TTC549 (cell line): Measurements from ENCODE around the gene FRY.
"Not testable (repeated sequence)": the region's sequence is repeated elsewhere in the genome, so short reads cannot be mapped to it uniquely, and the experiment has no call there.

Source experiments
- FAIRE-seq: peaks from 2 replicates; lab custom pipeline; 2012; peaks lifted over from hg19 to GRCh38; lab: Jason Lieb, UNC

FRY gene

DNA sequence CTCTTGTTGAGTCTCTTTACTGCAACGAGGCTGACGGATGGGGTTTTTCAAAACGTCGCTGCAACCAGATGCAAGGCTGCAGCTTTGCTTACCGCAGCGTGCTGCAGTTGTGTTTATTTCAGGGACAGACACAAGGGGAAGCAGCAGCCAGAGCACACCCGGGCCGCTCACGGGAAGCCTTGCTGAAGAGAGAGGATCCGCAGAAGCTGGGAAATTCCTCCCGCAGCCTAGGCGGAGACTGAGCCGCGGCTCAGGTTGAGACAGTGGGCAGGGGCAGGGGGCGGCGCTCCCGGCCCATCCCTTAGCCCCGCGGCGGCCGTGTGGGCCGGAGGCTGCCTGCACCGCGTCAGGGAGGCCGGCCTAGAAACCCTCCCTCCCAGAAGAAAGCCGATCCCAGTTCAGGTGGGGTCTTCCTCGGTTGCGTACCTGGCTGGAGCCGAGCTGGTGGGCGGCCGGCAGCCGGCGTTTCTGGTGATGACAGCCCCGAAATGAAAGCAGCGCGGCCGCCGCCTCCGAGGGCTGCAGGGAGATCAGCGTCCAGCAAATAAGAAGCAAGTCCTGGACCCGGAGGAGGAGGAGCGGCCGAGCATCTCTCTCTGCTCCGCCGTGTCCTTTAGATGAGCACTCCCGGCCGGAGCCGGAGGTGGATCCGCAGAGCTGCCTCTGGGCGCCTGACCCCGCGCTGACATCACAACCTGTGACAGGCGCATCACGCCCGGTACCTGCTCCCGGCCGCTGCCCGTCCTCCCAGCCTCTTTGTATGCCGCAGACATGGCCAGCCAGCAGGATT is at the start of gene FRY:
Gene FRY, plus strand, starts transcription at position 750 of the 790 bp plus-strand sequence. Its CDS starts 22 bp downstream, at position 772.
- FAIRE-seq, result no peak

DNA sequence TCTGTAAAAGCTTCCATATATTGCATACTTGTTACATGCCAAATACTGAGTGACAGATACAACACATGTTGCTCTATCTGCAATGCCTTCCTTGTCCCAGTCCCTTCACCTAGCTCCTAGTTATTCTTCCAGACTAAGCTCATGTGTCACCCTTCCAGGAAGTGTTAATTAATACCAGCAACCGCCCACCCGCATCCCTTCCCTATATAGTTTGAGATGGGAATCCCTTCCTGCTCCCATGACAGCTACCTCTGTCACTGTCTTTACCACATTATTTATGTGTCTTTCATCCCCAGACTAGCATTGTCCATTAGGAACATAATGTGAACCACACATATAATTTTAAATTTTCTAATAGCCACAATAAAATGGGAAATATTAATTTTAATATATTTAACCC is 49.5 kb upstream of the FRY start:
- FAIRE-seq, result no peak

DNA sequence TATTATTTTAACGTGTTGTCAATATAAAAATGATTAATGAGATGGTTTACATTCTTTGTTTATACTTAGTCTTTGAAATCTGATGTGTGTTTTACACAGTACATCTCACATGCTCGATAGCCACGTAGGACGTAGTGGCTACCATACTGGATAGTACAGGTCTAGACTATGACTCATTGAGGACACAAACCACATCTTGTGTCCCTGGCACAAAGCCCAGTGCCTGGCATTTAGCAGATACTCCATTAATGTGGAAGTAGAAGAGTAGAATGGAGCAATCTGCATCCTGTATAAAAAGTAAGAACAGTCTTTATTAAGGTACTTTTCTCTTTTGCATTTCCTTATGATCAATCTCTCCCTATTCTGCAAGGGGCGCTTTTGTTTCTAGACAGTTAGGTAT is 49.0 kb upstream of the FRY start:
- FAIRE-seq, result no peak

DNA sequence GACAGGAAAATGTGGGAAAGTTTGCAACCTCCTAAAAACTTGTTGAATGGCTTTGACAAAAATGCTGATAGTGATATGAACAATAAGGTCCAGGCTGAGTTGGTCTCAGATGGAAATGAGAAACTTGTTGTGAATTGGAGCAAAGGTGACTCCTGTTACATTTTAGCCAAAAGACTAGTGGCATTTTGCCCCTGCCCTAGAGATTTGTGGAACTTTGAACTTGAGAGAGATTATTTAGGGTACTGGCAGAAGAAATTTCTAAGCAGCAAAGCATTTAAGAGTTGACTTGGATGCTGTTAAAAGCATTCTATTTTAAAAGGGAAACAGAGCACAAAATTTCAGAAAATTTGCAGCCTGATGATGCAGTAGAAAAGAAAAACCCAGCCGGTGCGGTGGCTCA is 47.9 kb upstream of the FRY start:
- FAIRE-seq, result not testable (repeated sequence)

DNA sequence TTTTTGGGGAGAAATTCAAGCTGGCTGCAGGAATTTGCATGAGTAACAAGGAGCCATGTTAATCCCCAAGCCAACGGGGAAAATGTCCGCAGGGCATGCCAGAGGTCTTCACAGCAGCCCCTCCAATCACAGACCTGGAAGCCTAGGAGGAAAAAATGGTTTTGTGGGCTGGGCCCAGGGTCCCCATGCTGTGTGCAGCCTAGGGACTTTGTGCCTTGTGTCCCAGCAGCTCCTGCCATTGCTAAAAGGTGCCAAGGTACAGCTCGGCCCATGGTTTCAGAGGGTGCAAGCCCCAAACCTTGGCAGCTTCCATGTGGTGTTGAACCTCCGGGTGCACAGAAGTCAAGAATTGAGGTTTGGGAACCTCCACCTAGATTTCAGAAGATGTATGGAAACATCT is 47.2 kb upstream of the FRY start:
- FAIRE-seq, result not testable (repeated sequence)

DNA sequence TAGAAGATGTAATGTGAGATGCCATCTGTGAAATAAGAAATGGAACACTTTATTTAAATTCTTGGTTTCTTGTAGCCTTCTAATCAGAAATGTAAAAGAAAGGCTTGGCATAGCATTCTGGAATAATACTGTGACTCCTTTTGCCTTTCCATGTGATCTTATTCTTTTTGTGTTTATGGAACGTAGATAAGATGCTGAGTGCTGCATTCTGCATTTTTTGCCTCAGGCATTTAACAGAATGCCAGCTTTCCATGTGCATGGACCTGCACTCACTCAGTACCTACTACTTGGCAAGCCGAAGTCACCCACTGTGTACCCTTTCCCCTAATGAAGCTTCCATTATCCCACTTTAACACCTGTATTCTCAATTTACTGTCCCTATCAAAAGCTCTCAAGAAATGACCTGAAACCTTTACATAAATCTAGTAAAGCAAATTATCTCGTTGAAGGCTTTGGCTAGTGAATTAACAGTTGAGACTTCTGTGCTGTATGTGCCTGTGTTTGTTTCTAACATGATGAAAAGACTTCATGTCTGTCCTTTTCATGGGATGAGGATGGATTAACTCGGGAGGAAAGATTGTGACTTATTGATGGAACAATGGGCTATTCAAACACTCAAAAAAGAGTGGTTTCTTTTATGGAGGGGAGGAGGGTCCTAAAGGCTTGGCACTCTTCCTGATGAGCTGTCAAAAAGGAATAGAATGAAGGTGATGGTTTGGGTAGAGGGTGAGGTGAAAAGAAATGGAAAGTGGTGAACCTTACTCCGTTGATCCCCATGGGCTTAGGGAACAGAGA is 44.7 kb upstream of the FRY start:
- no peak for FAIRE-seq

DNA sequence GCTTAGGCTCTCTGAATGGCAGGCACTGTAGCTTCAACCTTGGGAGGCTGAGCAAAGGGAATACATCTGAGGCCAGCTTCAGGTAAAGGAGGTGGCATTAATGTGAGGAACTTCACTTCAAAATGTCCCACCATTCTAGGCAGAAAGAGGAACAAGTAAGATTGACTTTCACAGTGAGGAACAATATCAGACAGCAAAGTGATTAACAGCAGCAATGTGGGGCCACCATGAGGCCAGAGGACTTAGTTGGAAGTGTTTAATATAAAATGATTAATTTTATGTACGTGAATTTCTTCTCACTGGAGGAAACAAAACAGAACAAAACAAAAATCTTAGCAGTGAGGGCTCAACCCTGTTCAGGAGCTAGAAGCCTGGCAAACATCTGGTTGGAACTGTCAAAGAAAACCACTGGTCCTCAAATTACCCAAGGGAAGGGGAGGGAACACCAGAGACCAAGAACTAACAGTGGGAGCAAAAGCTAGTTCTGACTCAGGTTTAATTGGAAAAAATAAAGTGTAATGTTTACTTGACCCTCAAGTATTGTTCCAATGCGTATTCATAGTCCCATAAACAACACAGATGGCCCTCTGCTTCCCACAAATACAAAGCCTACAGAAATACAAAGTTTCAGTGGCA is 43.9 kb upstream of the FRY start:
- FAIRE-seq, result no peak

DNA sequence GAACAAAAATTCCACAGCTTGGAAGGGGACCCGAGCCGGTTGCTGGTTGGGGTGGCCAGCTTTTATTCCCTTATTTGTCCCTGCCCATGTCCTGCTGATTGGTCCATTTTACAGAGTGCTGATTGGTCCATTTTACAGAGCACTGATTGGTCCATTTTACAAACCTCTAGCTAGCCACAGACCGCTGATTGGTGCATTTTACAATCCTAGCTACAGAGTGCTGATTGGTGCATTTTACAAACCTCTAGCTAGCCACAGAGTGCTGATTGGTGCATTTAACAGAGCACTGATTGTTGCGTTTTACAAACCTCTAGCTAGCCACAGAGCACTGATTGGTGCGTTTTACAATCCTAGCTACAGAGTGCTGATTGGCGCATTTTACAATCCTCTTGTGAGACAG is 37.2 kb upstream of the FRY start:
- not testable (repeated sequence) for FAIRE-seq

DNA sequence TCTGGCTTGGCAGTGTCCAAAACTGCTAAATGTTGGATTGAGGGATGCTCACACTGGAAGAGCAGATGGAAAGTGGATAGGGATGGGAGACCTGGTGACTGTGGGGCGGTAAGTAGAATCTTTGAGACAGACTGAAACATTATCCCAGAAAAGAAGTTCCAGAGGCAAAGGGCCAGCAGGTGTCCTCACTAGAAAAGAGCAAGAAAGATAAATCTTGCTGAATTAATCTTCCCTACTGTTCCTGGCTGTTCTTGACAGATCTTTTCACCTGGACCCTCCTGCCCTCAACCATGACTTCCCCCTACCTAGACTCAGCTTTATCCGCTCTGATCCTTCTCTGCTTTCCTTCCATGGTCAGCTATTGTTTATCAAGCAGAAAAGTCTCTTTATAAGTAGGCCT is 35.0 kb upstream of the FRY start:
- no peak for FAIRE-seq

DNA sequence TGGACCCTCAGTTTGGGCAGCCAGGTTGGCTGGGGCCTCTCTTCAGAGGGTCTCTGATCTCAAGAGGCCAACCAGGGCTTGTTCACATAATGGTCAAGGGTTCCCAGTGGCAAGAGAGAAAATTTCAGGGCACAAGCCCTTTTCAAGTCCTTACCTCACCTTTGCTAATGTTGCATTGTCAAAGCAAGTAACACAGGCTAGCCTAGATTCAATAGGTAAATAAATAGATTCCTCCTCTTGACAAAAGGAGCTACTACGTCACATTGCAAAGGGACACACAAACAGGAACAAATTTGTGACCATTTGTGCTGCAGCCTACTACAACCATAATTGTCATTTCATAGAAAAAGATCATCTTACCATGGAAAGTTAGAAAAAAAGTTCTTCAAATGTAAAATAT is 33.9 kb upstream of the FRY start:
- FAIRE-seq, result no peak

DNA sequence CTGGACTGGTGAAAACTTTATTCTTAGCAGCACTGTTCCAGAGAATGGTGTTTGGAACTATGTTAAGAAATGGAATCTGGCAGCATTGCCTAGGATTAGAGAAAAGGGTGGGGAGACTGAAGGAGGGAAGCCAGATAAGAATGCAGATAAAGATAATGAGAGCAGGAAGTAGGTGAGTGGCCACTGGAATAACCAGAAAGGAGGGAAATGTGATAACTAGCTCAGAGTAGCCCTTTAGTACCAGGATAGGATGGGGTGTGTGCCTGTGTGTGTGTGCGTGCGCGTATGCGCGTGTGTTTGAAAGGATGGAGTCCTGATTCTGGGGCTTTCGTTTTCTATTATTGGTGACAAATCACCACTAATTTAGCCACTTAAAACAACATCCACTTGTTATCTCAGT is 33.4 kb upstream of the FRY start:
- FAIRE-seq, result no peak

DNA sequence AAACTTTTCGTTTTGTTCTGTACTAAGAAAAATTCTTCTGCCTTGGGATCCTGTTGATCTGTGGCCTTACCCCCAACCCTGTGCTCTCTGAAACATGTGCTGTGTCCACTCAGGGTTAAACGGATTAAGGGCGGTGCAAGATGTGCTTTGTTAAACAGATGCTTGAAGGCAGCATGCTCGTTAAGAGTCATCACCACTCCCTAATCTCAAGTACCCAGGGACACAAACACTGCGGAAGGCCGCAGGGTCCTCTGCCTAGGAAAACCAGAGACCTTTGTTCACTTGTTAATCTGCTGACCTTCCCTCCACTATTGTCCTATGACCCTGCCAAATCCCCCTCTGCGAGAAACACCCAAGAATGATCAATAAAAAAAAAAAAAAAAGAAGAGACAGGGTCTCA is 30.8 kb upstream of the FRY start:
- FAIRE-seq, result not testable (repeated sequence)

DNA sequence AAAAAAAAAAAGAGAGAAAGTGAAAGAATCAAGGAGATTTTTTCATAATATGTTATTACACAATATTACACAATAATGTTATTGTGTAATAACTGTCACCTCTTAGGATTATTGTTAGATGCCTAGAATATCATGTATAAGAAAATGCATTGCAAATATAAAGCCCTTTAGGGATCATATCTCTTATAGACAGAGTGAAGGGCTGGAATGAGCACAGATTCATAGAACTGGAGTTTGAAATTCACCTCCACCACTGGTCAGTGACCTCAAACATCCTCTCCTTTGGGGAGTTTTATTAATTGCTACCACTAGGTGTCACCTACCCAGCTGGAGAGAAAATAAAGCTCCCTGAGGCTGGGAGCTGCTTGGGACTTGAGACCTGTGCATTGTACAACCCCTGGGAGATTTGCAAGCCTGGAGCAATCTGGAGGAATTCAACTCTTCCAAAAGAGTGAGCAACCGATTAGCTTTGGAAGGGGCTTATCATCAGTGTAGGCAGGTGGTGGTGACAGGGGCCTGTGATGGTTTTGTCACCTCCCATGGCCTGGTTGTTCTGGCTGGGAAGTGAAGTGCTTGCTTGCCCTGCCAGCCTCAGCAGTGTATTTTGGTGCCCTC is 30.3 kb upstream of the FRY start:
- no peak for FAIRE-seq

DNA sequence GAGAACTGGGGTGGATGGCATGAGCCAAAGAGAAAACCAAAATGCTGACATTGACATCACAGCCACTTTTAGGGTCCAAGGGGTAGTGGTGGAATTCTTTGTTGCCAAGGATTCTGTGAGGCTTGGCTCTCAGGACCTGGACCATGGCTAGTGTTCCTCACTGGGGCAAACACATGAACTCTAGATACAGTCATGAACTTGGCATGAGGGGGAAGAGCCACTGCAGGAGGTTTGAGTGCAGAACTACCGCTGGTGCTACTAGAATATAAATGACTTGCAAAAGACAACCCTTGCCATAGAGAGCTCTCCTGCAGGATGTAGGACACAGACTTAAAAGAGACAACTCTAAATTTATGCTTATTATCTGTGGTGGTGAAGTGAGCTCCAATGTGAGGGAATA is 29.8 kb upstream of the FRY start:
- no peak for FAIRE-seq

DNA sequence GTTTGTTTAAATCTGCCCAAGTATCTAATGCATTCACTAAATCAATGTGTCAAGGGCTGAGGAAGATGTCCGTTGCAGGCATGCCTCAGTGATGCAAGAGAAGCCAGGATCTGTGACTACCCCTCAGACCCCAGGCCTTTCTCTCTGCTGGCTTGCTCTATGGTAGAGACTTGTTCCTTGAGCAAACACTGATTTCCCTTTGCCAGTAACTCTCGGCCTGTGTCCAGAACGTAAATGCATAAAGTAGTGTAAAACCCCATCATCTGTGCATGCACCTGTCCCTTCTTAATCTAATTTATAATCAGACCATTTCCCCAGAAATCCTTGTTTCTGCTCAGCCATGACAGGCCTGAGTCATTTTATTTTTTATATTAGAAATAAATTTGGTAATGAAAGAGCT is 28.7 kb upstream of the FRY start:
- no peak for FAIRE-seq

DNA sequence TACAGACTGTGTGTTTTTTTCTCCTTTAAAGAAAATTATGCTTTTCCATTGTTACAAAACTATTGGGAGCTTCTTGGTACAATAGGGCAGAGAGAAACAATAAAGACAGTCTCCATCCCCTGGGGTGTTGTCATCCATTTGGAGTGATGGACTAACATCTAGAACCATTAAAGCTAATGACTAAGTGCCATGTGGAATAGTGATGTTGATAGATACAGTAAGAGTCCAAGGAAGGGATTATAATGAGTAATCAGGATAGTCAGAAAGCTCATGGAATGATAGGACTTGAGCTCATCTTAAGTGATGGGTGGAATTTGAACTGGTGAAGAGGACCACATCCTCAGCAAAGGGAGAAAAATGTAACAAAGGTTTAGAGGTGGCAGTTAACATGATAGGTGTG is 24.1 kb upstream of the FRY start:
- FAIRE-seq, result no peak

DNA sequence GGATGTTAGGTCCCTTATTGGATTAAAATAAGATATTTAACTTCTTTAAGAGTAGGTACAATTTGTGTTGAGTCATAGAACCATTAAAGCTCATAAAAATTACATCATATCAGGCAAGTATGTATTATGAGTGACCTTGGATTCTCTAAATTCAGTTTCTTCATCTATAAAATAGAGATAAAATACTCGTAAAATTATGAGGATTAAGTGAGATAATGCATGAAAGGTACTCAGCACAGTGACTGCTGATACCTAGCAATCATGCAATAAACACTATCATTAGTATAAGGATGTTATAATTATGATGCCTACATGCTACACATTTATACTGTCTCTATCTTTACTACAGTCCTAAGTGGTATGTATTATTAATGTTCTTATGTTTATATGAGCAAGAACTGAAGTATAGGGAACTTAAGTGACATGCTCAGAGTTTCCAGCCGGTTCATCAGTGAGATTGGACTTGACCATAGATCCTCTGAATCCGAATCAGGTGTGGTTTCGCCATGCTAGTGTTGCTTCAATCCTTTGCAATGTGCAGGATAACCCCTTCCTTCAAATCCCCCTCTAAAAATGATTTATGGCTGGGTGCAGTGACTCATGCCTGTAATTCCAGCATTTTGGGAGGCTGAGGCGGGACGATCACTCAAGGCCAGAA is 22.9 kb upstream of the FRY start:
- no peak for FAIRE-seq

DNA sequence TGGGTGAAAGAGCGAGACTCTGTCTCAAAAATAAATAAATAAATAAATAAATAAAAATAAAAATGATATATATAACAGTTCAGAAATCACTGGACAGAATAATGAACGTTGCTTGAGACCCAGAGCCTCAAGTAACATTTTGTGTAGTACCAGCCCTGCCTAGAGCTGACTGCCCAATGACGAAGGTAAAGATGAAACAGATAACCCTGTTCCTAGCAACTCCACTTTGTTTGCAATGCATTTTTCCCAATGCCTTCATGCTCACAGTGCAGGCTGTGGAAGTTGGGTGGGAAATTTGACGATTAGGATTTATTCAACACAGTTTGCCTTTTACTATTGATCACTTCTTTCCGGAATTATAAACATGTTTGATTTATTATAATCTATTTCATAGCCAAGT is 22.2 kb upstream of the FRY start:
- no peak for FAIRE-seq

DNA sequence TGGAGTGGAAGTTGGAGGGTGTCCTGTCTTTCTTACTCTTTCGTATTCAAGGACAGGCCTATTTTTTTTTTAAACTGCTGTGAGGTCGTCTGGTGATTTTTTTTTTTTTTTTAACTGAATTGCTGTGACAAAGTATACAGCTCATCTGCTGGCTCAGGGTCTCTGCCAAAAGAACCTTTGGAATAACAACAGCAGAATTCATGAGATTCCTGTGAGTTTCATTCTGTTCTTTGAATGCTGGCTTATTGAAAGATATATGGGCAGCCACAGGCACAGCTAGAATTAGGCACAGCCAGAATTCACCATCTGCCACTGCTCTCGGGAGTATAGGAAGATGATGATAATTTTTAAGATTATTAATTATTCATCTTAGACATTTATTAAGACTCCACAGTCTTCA is 21.4 kb upstream of the FRY start:
- FAIRE-seq, result no peak

DNA sequence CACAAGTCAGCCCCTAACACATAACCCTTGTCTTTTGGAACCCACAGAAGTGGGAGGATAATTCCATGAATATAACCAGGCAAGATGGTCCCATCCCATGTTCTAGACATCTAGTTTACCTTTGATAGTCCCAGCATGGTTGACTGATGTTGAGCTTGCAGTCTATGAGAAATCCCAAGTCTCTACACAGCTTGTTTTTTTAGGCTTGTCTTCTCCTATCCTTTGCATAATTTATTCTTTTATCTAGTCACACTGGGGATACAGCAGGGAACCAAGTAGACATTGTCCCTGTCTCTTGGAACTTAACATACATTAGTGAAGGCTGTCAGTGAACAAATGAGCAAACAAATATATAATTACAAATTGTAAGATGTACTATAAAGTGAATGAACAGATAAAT is 19.6 kb upstream of the FRY start:
- no peak for FAIRE-seq

DNA sequence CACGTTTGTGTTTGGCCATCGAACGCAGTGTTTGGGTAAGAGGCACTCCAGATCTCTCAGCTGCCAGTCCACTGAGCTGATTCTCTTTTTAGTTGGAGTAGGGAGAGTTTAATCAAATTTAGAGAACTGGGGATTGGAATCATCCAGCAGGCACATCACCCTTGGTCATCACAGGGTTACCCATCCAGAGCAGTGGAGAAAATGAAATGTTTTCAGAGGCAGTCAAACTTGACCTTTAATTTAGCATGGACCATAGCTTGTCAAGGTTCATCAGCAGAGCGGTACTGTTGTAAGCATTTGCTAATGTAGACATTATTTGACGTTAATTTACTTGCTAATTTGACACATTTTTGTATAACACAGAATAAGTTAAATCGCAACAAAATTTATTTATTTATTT is 18.4 kb upstream of the FRY start:
- FAIRE-seq, result no peak

DNA sequence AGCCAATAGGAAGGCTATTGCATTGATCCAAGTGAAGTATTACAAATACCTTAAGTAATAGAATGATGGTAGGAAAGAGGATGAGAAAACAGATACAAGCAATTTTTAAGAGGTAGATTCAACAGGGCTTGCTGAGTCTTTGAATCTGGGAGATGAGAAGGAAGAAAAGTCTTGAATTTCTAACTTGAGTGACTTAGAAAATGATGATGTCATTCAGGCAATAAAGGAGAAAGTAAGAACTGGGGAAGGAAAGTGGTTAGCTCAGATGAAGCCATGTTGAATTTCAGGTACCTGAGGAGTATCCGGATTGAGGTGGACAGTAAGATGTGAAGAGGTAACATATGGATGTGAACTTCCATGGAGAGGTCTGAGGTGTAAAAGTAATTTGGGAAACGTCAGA is 15.5 kb upstream of the FRY start:
- FAIRE-seq, result no peak
